KMS-11 (cell line): ENCODE measurements around the gene COLEC12.

Experiments used
- H2AFZ ChIP-seq: fragments of 200-600 bp; sonication (generic); 2 replicates; pipeline ENCODE4 v1.6.1; 2016; ENCODE audit warnings: antibody characterized with exemption, mixed run types, low read depth
- H3K27ac ChIP-seq: fragments of 200-600 bp; sonication (generic); 2 replicates; pipeline ENCODE4 v1.6.1; 2016; ENCODE audit warnings: mild to moderate bottlenecking, mixed run types
- H3K27me3 ChIP-seq: fragments of 200-600 bp; sonication (generic); 2 replicates; pipeline ENCODE4 v1.6.1; 2017; ENCODE audit warnings: mild to moderate bottlenecking, low read depth, mixed run types, moderate library complexity; ENCODE audit not compliant: insufficient read depth
- H3K36me3 ChIP-seq: fragments of 200-600 bp; sonication (generic); 2 replicates; pipeline ENCODE4 v1.6.1; 2017; ENCODE audit warnings: mild to moderate bottlenecking, mixed run types; ENCODE audit not compliant: insufficient read depth
- H3K4me1 ChIP-seq: fragments of 200-600 bp; sonication (generic); 2 replicates; pipeline ENCODE4 v1.6.1; 2016; ENCODE audit warnings: mild to moderate bottlenecking, low read depth, mixed run types; ENCODE audit not compliant: poor library complexity, severe bottlenecking
- H3K4me2 ChIP-seq: fragments of 200-600 bp; sonication (generic); 2 replicates; pipeline ENCODE4 v1.7.0; 2016; ENCODE audit warnings: mild to moderate bottlenecking, mixed run types
- H3K4me3 ChIP-seq: fragments of 200-600 bp; sonication (generic); IDR thresholded peaks from 2 replicates; pipeline ENCODE4 v1.6.1; 2017; ENCODE audit warnings: low read depth, low read length, mixed read lengths; ENCODE audit not compliant: insufficient read depth
- H3K79me2 ChIP-seq: fragments of 200-600 bp; sonication (generic); 2 replicates; pipeline ENCODE4 v1.6.1; 2016; ENCODE audit warnings: low read depth, mixed run types; ENCODE audit not compliant: insufficient read depth
- H3K9ac ChIP-seq: fragments of 200-600 bp; sonication (generic); 2 replicates; pipeline ENCODE4 v1.6.1; 2016; ENCODE audit warnings: mild to moderate bottlenecking, mixed run types
- H4K20me1 ChIP-seq: fragments of 200-600 bp; sonication (generic); 2 replicates; pipeline ENCODE4 v1.6.1; 2016; ENCODE audit warnings: mild to moderate bottlenecking, mixed run types; ENCODE audit not compliant: insufficient read depth
- CTCF ChIP-seq: fragments of 200-600 bp; sonication (generic); conservative IDR thresholded peaks from 2 replicates; pipeline ENCODE4 v1.6.1; 2017; ENCODE audit warnings: low read depth, mild to moderate bottlenecking, antibody characterized with exemption, low read length, moderate library complexity, mixed read lengths

COLEC12 gene

GRCh38 chr18:384897-385296 lies 115.6 kb downstream of the COLEC12 start:
- peaks cover 7% of the 10 kb centered on the region for H3K4me1 ChIP-seq
- H3K4me2 ChIP-seq = no peak overlapping the region
- no peak overlapping the region for H3K27ac ChIP-seq

GRCh38 chr18:383135-383534 lies 117.4 kb downstream of the COLEC12 start:
- Histone ChIP-seq H3K4me3 (no peak overlapping the region), H2AFZ (no peak overlapping the region), H3K36me3 (no peaks in the 10 kb centered on the region), H3K9ac (no peak overlapping the region), H4K20me1 (no peaks in the 10 kb centered on the region), H3K27ac (no peak overlapping the region), H3K4me2 (no peak overlapping the region), H3K4me1 (no peaks in the 10 kb centered on the region), H3K79me2 (no peaks in the 10 kb centered on the region), H3K27me3 (no peaks in the 10 kb centered on the region)
- no peak for TF ChIP-seq CTCF

More at GRCh38 chr18:384897-385296, 115.6 kb downstream of the COLEC12 start:
- Histone ChIP-seq H2AFZ (no peak overlapping the region), H3K4me3 (no peak overlapping the region), H4K20me1 (no peaks in the 10 kb centered on the region), H3K79me2 (no peaks in the 10 kb centered on the region), H3K36me3 (no peaks in the 10 kb centered on the region), H3K27me3 (no peaks in the 10 kb centered on the region), H3K9ac (no peak overlapping the region)
- TF ChIP-seq CTCF = no peak

GRCh38 chr18:382423-382984 lies 118.0 kb downstream of the COLEC12 start:
- Histone ChIP-seq H3K4me3 (no peak overlapping the region), H3K36me3 (no peaks in the 10 kb centered on the region), H3K4me1 (no peaks in the 10 kb centered on the region), H3K27ac (no peak overlapping the region), H2AFZ (no peak overlapping the region), H4K20me1 (no peaks in the 10 kb centered on the region), H3K9ac (no peak overlapping the region), H3K27me3 (no peaks in the 10 kb centered on the region), H3K79me2 (no peaks in the 10 kb centered on the region), H3K4me2 (no peak overlapping the region)
- TF ChIP-seq CTCF = no peak

GRCh38 chr18:379681-380330 lies 120.7 kb downstream of the COLEC12 start:
- H4K20me1 ChIP-seq = no peaks in the 10 kb centered on the region
- no peak overlapping the region for H2AFZ ChIP-seq
- no peak overlapping the region for H3K4me2 ChIP-seq
- H3K36me3 ChIP-seq = no peaks in the 10 kb centered on the region
- H3K9ac ChIP-seq = no peak overlapping the region
- H3K27me3 ChIP-seq = no peaks in the 10 kb centered on the region
- no peak for TF ChIP-seq CTCF
- no peaks in the 10 kb centered on the region for H3K4me1 ChIP-seq
- H3K79me2 ChIP-seq = no peaks in the 10 kb centered on the region
- no peak overlapping the region for H3K4me3 ChIP-seq
- no peak overlapping the region for H3K27ac ChIP-seq
